Activated naive CD4-positive, alpha-beta T cell treated with anti-CD3 and anti-CD28 coated beads, Interleukin-2, amount 50 U/mL, for 72 hours (primary cell): ENCODE results near the gene ZER1. TPM values are rescaled to one million over a fixed set of nuclear protein-coding genes. Genes with fewer than 3 reads are reported as not detected.
A peak's percentile ranks its signal among the peaks of the same experiment; 100 is the strongest.
"Not testable (repeated sequence)": the region's sequence is repeated elsewhere in the genome, so short reads cannot be mapped to it uniquely, and the experiment has no call there.

Source experiments
- ATAC-seq, 2 donors: fragments of 150-1000 bp; cut with Tn5 transposase; 2 replicates each; pipeline ENCODE4 v1.10.0; 2021; ENCODE audit warnings: mild to moderate bottlenecking in 2 of 2, moderate library complexity in 2 of 2
- DNase-seq, 2 donors: peaks; one replicate each; pipeline ENCODE4 v3.0.0; 2021 to 2022; ENCODE audit warnings: low spot score in 2 of 2
- H3K27ac Mint-ChIP-seq, 2 donors: one replicate each; pipeline ENCODE4 v1.8.0; 2022; ENCODE audit warnings: mild to moderate bottlenecking in 2 of 2, mixed read lengths in 2 of 2
- H3K36me3 Mint-ChIP-seq, 2 donors: one replicate each; pipeline ENCODE4 v1.8.0; 2022; ENCODE audit warnings: mixed read lengths in 2 of 2
- H3K9me3 Mint-ChIP-seq, 2 donors: one replicate each; pipeline ENCODE4 v1.8.0; 2022; ENCODE audit warnings: mixed read lengths in 2 of 2
- total RNA-seq, 2 donors: library from RNA; stranded (reverse); gene quantifications; one replicate each; pipeline ENCODE4 v1.2.3, GENCODE V29; 2022

Gene ZER1
- total RNA-seq, 2 donors from 2014 or later: 17.3 to 24.9 TPM

- H3K27ac Mint-ChIP-seq: peak overlapping the region in 1 of 2 donors; percentile 41
- H3K36me3 Mint-ChIP-seq: peaks cover 15 to 40% of the 10 kb centered on the region in 2 donors
- DNase-seq: no peak
- ATAC-seq: no peak
- H3K9me3 Mint-ChIP-seq: no peaks in the 10 kb centered on the region
Observed at GRCh38 chr9:128696923-128697707, 74.6 kb downstream of the ZER1 start.

- Mint-ChIP-seq H3K36me3 (peaks cover 31 to 60% of the 10 kb centered on the region in 2 donors), H3K27ac (no peak overlapping the region), H3K9me3 (no peaks in the 10 kb centered on the region)
- DNase-seq: no peak
- ATAC-seq: no peak
Observed at GRCh38 chr9:128694344-128694743, 77.4 kb downstream of the ZER1 start.

GRCh38 chr9:128693738-128694137 is 78.0 kb downstream of the ZER1 start:
- peaks cover 31 to 60% of the 10 kb centered on the region in 2 donors for H3K36me3 Mint-ChIP-seq
- peak overlapping the region in 1 of 2 donors; percentile 3 for H3K27ac Mint-ChIP-seq

GRCh38 chr9:128690684-128691034 is 81.1 kb downstream of the ZER1 start:
- no peak for ATAC-seq
- peak overlapping the region; percentile 89 to 98 for H3K27ac Mint-ChIP-seq
- peaks cover 31 to 46% of the 10 kb centered on the region in 2 donors for H3K36me3 Mint-ChIP-seq

More at GRCh38 chr9:128693738-128694137, 78.0 kb downstream of the ZER1 start:
- not testable (repeated sequence) for H3K9me3 Mint-ChIP-seq, ATAC-seq, DNase-seq

DNA sequence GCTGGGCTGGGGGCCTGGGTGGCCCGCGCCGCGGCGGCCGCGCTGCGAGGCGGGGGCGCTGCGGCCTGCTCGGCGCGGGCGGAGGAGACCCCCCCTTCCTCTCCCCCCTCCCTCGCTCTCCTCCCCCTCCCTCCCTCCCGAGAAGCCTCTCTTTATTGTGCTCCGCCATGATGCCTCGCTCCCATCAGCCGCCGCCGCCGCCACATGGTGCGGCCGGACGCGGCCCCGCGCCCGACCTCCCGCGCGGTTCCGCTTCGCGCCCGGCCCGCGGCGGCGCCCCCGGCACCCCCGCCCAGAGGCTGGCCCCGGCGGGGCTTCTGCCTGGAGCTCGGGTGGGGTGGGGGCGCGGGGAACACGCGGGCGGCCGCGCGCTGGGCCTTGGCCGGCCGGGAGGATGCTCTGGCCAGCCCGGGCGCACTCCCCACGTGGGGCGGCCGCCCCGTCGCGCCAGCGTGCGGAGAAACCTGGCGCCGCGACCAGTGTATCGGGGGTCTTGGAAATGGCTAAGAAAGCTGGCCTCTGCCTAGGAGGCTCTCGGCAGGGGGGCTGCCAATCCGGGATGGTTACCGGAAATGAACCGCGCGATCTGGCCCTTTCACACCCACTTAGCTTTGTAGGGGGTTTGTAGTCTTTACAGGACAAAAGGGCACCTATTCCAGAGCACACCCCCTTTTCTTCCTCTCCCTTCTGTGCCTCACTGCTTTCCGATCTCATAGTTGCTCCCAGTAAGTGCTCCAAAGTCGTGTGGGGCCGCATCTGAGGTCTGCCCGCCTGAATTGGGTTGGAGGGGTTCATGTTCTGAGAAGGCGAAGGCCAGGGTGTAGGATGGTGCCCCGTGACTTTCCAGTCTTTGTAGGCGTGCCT is 81.7 kb downstream of the ZER1 start:
- DNase-seq: no peak
- no peak for ATAC-seq
- Mint-ChIP-seq H3K36me3 (peaks cover 31 to 45% of the 10 kb centered on the region in 2 donors), H3K9me3 (no peaks in the 10 kb centered on the region), H3K27ac (peak overlapping the region; percentile 89 to 98)

More at GRCh38 chr9:128690684-128691034, 81.1 kb downstream of the ZER1 start:
- H3K9me3 Mint-ChIP-seq: no peaks in the 10 kb centered on the region
- no peak for DNase-seq

DNA sequence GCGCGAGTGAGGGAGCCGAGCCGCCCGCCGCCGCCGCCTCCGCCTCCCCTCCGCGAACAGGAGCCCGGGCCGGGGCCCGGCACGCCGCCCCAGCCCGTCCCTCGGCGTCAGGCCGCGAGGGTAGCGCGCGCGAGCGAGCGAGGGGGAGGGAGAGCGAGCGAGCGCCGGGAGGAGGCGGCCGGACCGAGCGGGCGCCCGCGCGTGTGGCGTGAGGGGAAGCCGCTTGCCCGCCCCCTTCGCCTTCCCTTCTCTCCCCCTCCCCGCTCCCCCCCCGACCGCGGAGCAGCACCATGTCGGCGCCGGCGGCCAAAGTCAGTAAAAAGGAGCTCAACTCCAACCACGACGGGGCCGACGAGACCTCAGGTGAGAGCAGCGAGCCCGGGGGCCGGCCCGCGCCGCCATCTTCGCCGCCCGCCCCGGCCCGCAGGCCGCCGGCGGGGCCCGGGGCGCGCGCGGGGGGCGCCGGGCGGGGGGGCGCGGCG is 82.4 kb downstream of the ZER1 start:
- H3K9me3 Mint-ChIP-seq: no peaks in the 10 kb centered on the region
- DNase-seq (no peak), ATAC-seq (peak in 1 of 2 donors; percentile 1)
- peak overlapping the region in 1 of 2 donors; percentile 29 for H3K27ac Mint-ChIP-seq
- H3K36me3 Mint-ChIP-seq: peaks cover 36 to 44% of the 10 kb centered on the region in 2 donors

GRCh38 chr9:128688501-128689292 is 83.0 kb downstream of the ZER1 start, which contains the start of gene SET:
Gene SET (plus strand): TSS chr9:128689222. CDS start chr9:128689583, 361 bp downstream.
- peak; percentile 67 to 79 for ATAC-seq
- peak; percentile 94 to 96 for DNase-seq
- H3K9me3 Mint-ChIP-seq: no peaks in the 10 kb centered on the region
- peaks cover 39 to 42% of the 10 kb centered on the region in 2 donors for H3K36me3 Mint-ChIP-seq
- peak within 1 kb of the TSS; percentile 89 to 95 for H3K27ac Mint-ChIP-seq

DNA sequence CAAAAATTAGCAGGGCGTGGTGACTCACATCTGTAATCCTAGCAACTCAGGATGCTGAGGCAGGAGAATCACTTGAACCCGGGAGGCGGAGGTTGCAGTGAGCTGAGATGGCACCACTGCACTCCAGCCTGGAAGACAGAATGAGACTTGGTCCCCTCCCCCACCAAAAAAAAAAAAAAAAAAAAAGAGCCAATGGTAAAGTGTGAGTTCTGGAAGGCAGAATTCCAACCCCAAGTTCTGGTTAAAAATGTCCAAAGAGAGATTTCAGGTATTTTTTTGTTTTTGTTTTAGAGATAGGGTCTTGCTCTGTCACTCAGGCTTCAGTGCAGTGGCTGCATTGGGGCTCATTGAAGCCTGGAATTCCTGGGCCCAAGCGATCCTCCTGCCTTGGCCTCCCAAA is 84.3 kb downstream of the ZER1 start:
- no peak for ATAC-seq
- Mint-ChIP-seq H3K27ac (peak overlapping the region; percentile 79 to 94), H3K36me3 (peaks cover 30 to 33% of the 10 kb centered on the region in 2 donors), H3K9me3 (no peaks in the 10 kb centered on the region)
- no peak for DNase-seq

GRCh38 chr9:128685636-128686489 is 85.9 kb downstream of the ZER1 start:
- Mint-ChIP-seq H3K36me3 (peaks cover 18% of the 10 kb centered on the region in 2 donors), H3K27ac (peak overlapping the region; percentile 94 to 99), H3K9me3 (no peaks in the 10 kb centered on the region)
- ATAC-seq: no peak
- peak in 1 of 2 donors; percentile 21 for DNase-seq

- DNase-seq (peak; percentile 75 to 82), ATAC-seq (peak; percentile 68)
- peak overlapping the region; percentile 94 to 99 for H3K27ac Mint-ChIP-seq
- no peaks in the 10 kb centered on the region for H3K9me3 Mint-ChIP-seq
- H3K36me3 Mint-ChIP-seq: peaks cover 10 to 11% of the 10 kb centered on the region in 2 donors
Observed at GRCh38 chr9:128684325-128685199, 87.2 kb downstream of the ZER1 start.

DNA sequence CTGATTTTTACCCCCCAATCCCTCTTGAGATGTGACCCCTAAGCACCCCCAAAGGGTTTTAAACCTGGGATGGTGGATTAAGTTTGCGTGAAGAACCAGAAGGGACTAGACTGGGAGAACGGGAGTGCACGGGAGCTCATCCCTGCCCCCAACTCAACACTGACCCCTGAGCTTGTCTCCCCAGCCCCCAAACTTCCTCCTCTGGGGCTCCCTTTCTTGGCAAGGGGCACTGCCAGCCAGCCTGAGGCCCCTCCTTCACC is 87.7 kb downstream of the ZER1 start:
- H3K9me3 Mint-ChIP-seq: no peaks in the 10 kb centered on the region

GRCh38 chr9:128683340-128684064 is 88.2 kb downstream of the ZER1 start:
- H3K36me3 Mint-ChIP-seq: peaks cover 10 to 11% of the 10 kb centered on the region in 2 donors
- H3K9me3 Mint-ChIP-seq: no peaks in the 10 kb centered on the region
- peak overlapping the region; percentile 94 to 99 for H3K27ac Mint-ChIP-seq
- DNase-seq (peak; percentile 26 to 67), ATAC-seq (no peak)

More for the DNA sequence above, 87.7 kb downstream of the ZER1 start:
- ATAC-seq (no peak), DNase-seq (peak in 1 of 2 donors; percentile 58)
- H3K36me3 Mint-ChIP-seq: peaks cover 10 to 11% of the 10 kb centered on the region in 2 donors
- H3K27ac Mint-ChIP-seq: peak overlapping the region; percentile 94 to 99
